Smooth muscle cell (in vitro differentiated cells): ENCODE data around the gene HCN3. TPM values are rescaled to one million over a fixed set of nuclear protein-coding genes. Genes with fewer than 3 reads are reported as not detected.
A peak's percentile ranks its signal among the peaks of the same experiment; 100 is the strongest.

ENCODE experiments used
- DNase-seq: peaks from one replicate; lab custom pipeline; 2025; ENCODE audit not compliant: unreplicated experiment; lab: John Stamatoyannopoulos, UW
- H2AFZ ChIP-seq: fragments of 200-600 bp; sonication (generic); 2 replicates; pipeline ENCODE4 v1.6.0; 2016; ENCODE audit warnings: antibody characterized with exemption, low read depth, mild to moderate bottlenecking
- H3F3A ChIP-seq: fragments of 200-600 bp; sonication (generic); 2 replicates; pipeline ENCODE4 v1.6.0; 2017; ENCODE audit warnings: antibody characterized with exemption, low read depth
- H3K27ac ChIP-seq: fragments of 200-600 bp; sonication (generic); 2 replicates; pipeline ENCODE4 v1.5.1; 2016; ENCODE audit warnings: low read depth, mild to moderate bottlenecking
- H3K27me3 ChIP-seq: fragments of 200-600 bp; sonication (generic); 2 replicates; pipeline ENCODE4 v1.6.1; 2016; ENCODE audit warnings: low read depth, mild to moderate bottlenecking
- H3K36me3 ChIP-seq: fragments of 200-600 bp; sonication (generic); 2 replicates; pipeline ENCODE4 v1.5.1; 2016; ENCODE audit warnings: low read depth
- H3K4me1 ChIP-seq: fragments of 200-600 bp; sonication (generic); 2 replicates; pipeline ENCODE4 v1.5.1; 2016; ENCODE audit warnings: low read depth
- H3K4me2 ChIP-seq: fragments of 200-600 bp; sonication (generic); 2 replicates; pipeline ENCODE4 v1.6.0; 2016; ENCODE audit warnings: mild to moderate bottlenecking
- H3K4me3 ChIP-seq: fragments of 200-600 bp; sonication (generic); 2 replicates; pipeline ENCODE4 v1.5.1; 2016; ENCODE audit warnings: mild to moderate bottlenecking
- H3K79me2 ChIP-seq: fragments of 200-600 bp; sonication (generic); 2 replicates; pipeline ENCODE4 v1.6.0; 2016; ENCODE audit warnings: low read depth, mild to moderate bottlenecking
- H3K9ac ChIP-seq: fragments of 200-600 bp; sonication (generic); 2 replicates; pipeline ENCODE4 v1.6.0; 2016; ENCODE audit warnings: low read depth
- H3K9me3 ChIP-seq: fragments of 200-600 bp; sonication (generic); replicated peaks from 2 replicates; pipeline ENCODE4 v1.5.1; 2016; ENCODE audit warnings: low read depth
- H4K20me1 ChIP-seq: fragments of 200-600 bp; sonication (generic); 2 replicates; pipeline ENCODE4 v1.6.0; 2016; ENCODE audit warnings: low read depth
- whole genome bisulfite sequencing: methylation state at CpG from one replicate; pipeline ENCODE4 v1.1.7; 2016; ENCODE audit warnings: low lambda C conversion rate; 5-methylcytosine and 5-hydroxymethylcytosine counted together
- polyA plus RNA-seq: library from polyadenylated mRNA; unstranded; fragments of >200 nt; fragmentation: Nextera tagmentation; extraction: Ambion mirVana; gene quantifications from 2 replicates; pipeline ENCODE4 v1.2.1, GENCODE V29; 2016
- total RNA-seq: library from RNA; depleted of rRNA; stranded (reverse); fragments of >200 nt; gene quantifications from 2 replicates; pipeline ENCODE4 v1.2.3, GENCODE V29; 2014
- TF ChIP-seq, protein P1 (sequence below): fragments of 200-600 bp; sonication (generic); IDR thresholded peaks from 2 replicates; pipeline ENCODE4 v1.5.1; 2017; ENCODE audit warnings: borderline replicate concordance, mild to moderate bottlenecking, antibody characterized with exemption; ENCODE audit not compliant: insufficient read depth, poor library complexity, severe bottlenecking

HCN3 gene
- total and polyA plus RNA-seq, 2 experiments from 2014 or later: 0.49 to 1.2 TPM

DNA sequence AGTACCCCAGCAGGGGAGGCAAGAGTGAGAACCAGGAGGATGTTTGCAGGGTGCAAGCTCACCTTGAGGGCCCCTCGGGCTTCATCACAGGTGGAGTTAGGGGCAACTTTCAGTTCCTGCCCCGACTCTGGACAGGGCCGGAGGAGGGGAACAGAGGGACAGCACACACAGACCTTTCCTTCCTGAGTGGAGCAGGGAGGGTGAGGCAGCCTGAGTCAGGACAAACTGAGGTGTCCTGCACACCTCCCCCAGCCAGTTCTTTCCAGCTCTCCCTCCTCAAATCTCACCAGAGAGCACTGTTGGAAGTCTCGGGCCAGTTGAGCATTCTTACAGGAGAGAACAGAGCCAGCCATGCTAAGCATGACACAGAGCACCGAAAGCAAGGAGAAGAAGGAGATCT lies 23.5 kb upstream of the HCN3 start:
- Histone ChIP-seq H3K9me3 (no peaks in the 10 kb centered on the region), H2AFZ (no peak overlapping the region), H3K4me1 (peaks cover 23% of the 10 kb centered on the region), H3K27me3 (no peaks in the 10 kb centered on the region), H3K9ac (no peak overlapping the region), H4K20me1 (no peaks in the 10 kb centered on the region), H3K36me3 (no peaks in the 10 kb centered on the region), H3K4me3 (peak overlapping the region; percentile 89), H3K79me2 (peaks cover 8% of the 10 kb centered on the region), H3K4me2 (peak overlapping the region; percentile 100), H3K27ac (no peak overlapping the region), H3F3A (peaks cover 15% of the 10 kb centered on the region)
- no peak for DNase-seq
- WGBS: 70% methylated on average over 5 of the region's 5 CpGs
- TF ChIP-seq, protein P1, sequence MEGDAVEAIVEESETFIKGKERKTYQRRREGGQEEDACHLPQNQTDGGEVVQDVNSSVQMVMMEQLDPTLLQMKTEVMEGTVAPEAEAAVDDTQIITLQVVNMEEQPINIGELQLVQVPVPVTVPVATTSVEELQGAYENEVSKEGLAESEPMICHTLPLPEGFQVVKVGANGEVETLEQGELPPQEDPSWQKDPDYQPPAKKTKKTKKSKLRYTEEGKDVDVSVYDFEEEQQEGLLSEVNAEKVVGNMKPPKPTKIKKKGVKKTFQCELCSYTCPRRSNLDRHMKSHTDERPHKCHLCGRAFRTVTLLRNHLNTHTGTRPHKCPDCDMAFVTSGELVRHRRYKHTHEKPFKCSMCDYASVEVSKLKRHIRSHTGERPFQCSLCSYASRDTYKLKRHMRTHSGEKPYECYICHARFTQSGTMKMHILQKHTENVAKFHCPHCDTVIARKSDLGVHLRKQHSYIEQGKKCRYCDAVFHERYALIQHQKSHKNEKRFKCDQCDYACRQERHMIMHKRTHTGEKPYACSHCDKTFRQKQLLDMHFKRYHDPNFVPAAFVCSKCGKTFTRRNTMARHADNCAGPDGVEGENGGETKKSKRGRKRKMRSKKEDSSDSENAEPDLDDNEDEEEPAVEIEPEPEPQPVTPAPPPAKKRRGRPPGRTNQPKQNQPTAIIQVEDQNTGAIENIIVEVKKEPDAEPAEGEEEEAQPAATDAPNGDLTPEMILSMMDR: no peak

DNA sequence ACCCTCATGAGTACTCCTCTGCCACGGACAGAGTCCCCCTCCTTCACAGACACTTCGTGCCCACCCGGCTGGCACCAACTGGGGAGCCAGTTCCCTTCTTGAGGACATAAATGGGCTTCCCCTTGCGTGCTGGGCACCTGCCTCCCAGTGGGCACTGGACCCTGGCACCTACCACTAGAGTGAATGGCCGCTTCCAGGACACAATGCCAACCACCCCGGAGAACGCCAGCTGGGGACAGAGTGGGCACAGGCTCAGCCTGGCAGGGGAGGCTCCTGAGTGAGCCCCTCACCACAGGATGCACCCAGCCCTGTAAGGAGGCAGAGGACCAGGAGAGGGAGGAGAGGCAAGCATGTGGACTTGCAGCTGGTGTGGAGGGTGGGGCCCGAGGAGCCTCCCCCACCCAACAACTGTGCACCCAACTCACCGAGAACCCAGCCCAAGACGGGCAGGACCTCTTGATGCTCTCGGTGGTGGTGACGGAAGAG lies 23.0 kb upstream of the HCN3 start:
- Histone ChIP-seq H3K27ac (no peak overlapping the region), H3K9ac (no peak overlapping the region), H3K27me3 (no peaks in the 10 kb centered on the region), H3K79me2 (peaks cover 8% of the 10 kb centered on the region), H3F3A (peaks cover 15% of the 10 kb centered on the region), H3K4me3 (peak overlapping the region; percentile 89), H3K9me3 (no peaks in the 10 kb centered on the region), H4K20me1 (no peaks in the 10 kb centered on the region), H3K4me2 (peak overlapping the region; percentile 100), H3K4me1 (peaks cover 23% of the 10 kb centered on the region), H3K36me3 (no peaks in the 10 kb centered on the region), H2AFZ (no peak overlapping the region)
- TF ChIP-seq, protein P1: no peak
- WGBS: 68% methylated on average over 12 of the region's 12 CpGs
- DNase-seq: no peak

DNA sequence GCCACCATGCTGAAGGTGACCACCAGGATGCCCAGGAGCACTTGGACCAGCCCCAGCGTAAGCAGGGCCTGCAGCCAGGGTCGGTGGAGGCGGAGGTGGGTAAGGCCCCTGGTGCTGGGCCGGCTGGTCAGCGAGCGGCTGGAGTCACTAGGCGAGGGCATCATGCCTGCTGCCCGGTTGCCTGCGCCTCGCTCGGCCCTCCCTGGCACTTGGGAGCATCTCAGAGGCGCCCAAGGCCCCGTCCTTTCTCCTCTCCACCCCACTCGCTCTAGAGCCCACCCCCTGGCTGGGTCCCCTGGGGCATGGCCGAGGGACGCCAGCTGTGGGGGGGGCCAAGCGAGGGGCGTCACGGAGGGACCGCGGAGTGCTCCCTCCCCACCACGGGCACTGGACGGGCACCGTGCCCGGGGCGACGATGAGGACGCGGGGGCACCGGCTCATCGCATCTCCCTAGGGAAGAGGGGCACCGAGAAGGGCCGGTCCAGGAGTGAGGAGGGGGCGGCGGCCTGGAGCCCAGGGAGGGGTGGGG lies 22.5 kb upstream of the HCN3 start:
- no peak for DNase-seq
- WGBS: 16% methylated on average over 8 of the region's 35 CpGs
- no peaks in the 10 kb centered on the region for H3K36me3 ChIP-seq
- no peaks in the 10 kb centered on the region for H3K9me3 ChIP-seq
- H3K9ac ChIP-seq: peak overlapping the region; percentile 77
- H2AFZ ChIP-seq: peak overlapping the region; percentile 69
- H3K27me3 ChIP-seq: no peaks in the 10 kb centered on the region
- peaks cover 23% of the 10 kb centered on the region for H3K4me1 ChIP-seq
- H3K4me2 ChIP-seq: peak overlapping the region; percentile 100
- TF ChIP-seq, protein P1: no peak
- peak overlapping the region; percentile 60 for H3K27ac ChIP-seq
- no peaks in the 10 kb centered on the region for H4K20me1 ChIP-seq
- peak overlapping the region; percentile 89 for H3K4me3 ChIP-seq
- peaks cover 8% of the 10 kb centered on the region for H3K79me2 ChIP-seq
- peaks cover 15% of the 10 kb centered on the region for H3F3A ChIP-seq
